Kidney epithelial cell (primary cell): Measurements from ENCODE around the gene AGBL1. TPM values are rescaled to one million over a fixed set of nuclear protein-coding genes. Genes with fewer than 3 reads are reported as not detected.

Experiments used
- DNase-seq: peaks from one replicate; pipeline ENCODE4 v3.0.0-alpha.2; 2010; ENCODE audit warnings: low read depth
- H3K27me3 ChIP-seq: 2 replicates; pipeline ENCODE4 v1.6.0; 2011; ENCODE audit warnings: low read length; ENCODE audit not compliant: control insufficient read depth, insufficient read depth
- H3K36me3 ChIP-seq: 2 replicates; pipeline ENCODE4 v1.5.1; 2011; ENCODE audit warnings: low read length; ENCODE audit not compliant: control insufficient read depth, insufficient read depth
- H3K4me3 ChIP-seq: 2 replicates; pipeline ENCODE4 v1.5.1; 2011; ENCODE audit warnings: low read depth, mild to moderate bottlenecking, control low read depth, low read length
- CTCF ChIP-seq: IDR thresholded peaks from 2 replicates; pipeline ENCODE4 v1.5.1; 2011; ENCODE audit warnings: mild to moderate bottlenecking, moderate library complexity, low read length, control low read depth, inconsistent platforms; ENCODE audit not compliant: insufficient read depth, poor library complexity, severe bottlenecking
- total RNA-seq: library from RNA; depleted of rRNA; stranded (reverse); fragments of >200 nt; gene quantifications from 2 replicates; pipeline ENCODE4 v1.2.3, GENCODE V29; 2015

Gene AGBL1
- total RNA-seq, 1 donor from 2014 or later = not detected

- no peak for TF ChIP-seq CTCF
- H3K4me3 ChIP-seq = no peak overlapping the region
- DNase-seq = no peak
- H3K36me3 ChIP-seq = no peaks in the 10 kb centered on the region
- H3K27me3 ChIP-seq = no peaks in the 10 kb centered on the region
Measured at GRCh38 chr15:86916671-86917360, 837.1 kb downstream of the AGBL1 start.

- no peaks in the 10 kb centered on the region for H3K27me3 ChIP-seq
- DNase-seq = no peak
- no peak overlapping the region for H3K4me3 ChIP-seq
- H3K36me3 ChIP-seq = no peaks in the 10 kb centered on the region
- no peak for TF ChIP-seq CTCF
Measured at GRCh38 chr15:86917361-86917671, 837.6 kb downstream of the AGBL1 start.

- Histone ChIP-seq H3K27me3 (no peaks in the 10 kb centered on the region), H3K36me3 (no peaks in the 10 kb centered on the region), H3K4me3 (no peak overlapping the region)
- DNase-seq = no peak
- TF ChIP-seq CTCF = no peak
Measured at GRCh38 chr15:86919581-86919980, 839.9 kb downstream of the AGBL1 start.

GRCh38 chr15:86929461-86929860 lies 849.8 kb downstream of the AGBL1 start:
- H3K4me3 ChIP-seq = no peak overlapping the region
- H3K36me3 ChIP-seq = no peaks in the 10 kb centered on the region
- no peak for TF ChIP-seq CTCF
- DNase-seq = no peak
- no peaks in the 10 kb centered on the region for H3K27me3 ChIP-seq

GRCh38 chr15:86932456-86932855 lies 852.8 kb downstream of the AGBL1 start:
- Histone ChIP-seq H3K36me3 (no peaks in the 10 kb centered on the region), H3K4me3 (no peak overlapping the region), H3K27me3 (no peaks in the 10 kb centered on the region)
- TF ChIP-seq CTCF = no peak
- no peak for DNase-seq

- Histone ChIP-seq H3K4me3 (no peak overlapping the region), H3K27me3 (no peaks in the 10 kb centered on the region), H3K36me3 (no peaks in the 10 kb centered on the region)
- no peak for TF ChIP-seq CTCF
- DNase-seq = no peak
Measured at GRCh38 chr15:86935841-86936240, 856.2 kb downstream of the AGBL1 start.
